Spleen (tissue), 11 donors: Measurements from ENCODE around the gene SCGB1A1. TPM values are rescaled to one million over a fixed set of nuclear protein-coding genes. Genes with fewer than 3 reads are reported as not detected.

Experiments used
- DNase-seq: peaks from one replicate; pipeline ENCODE4 v3.0.0-alpha.2; 2020
- H3K27ac ChIP-seq, 8 donors: fragments of 200-600 bp; sonication (generic) in 7 of 8; 1 replicate in 4 of 8; 2 replicates in 4 of 8; pipeline versions ENCODE4 v1.5.0 to v1.8.0; 2016 to 2021; ENCODE audit warnings: inconsistent platforms in 4 of 8, mild to moderate bottlenecking in 4 of 8, moderate library complexity in 1 of 8
- H3K27me3 ChIP-seq, 7 donors: fragments of 200-600 bp; sonication (generic) in 6 of 7; replicated peaks in 1 of 7; 1 replicate in 4 of 7; 2 replicates in 3 of 7; pipeline versions ENCODE4 v1.5.0 to v1.8.0; 2016 to 2021; ENCODE audit warnings: inconsistent platforms in 3 of 7, mild to moderate bottlenecking in 1 of 7
- H3K36me3 ChIP-seq, 6 donors: fragments of 200-600 bp; sonication (generic) in 5 of 6; 1 replicate in 4 of 6; 2 replicates in 2 of 6; pipeline versions ENCODE4 v1.5.0 to v1.8.0; 2016 to 2021; ENCODE audit warnings: inconsistent platforms in 2 of 6
- H3K4me1 ChIP-seq, 6 donors: fragments of 200-600 bp; sonication (generic) in 5 of 6; 1 replicate in 3 of 6; 2 replicates in 3 of 6; pipeline versions ENCODE4 v1.5.0 to v1.8.0; 2016 to 2021; ENCODE audit warnings: inconsistent platforms in 3 of 6
- H3K4me3 ChIP-seq, 8 donors: fragments of 200-600 bp; sonication (generic) in 7 of 8; 1 replicate in 4 of 8; 2 replicates in 4 of 8; pipeline versions ENCODE4 v1.5.0 to v1.8.0; 2016 to 2021; ENCODE audit warnings: inconsistent platforms in 4 of 8, mild to moderate bottlenecking in 4 of 8, moderate library complexity in 2 of 8
- H3K9me3 ChIP-seq, 8 donors: fragments of 200-600 bp; sonication (generic) in 7 of 8; 1 replicate in 4 of 8; 2 replicates in 4 of 8; pipeline versions ENCODE4 v1.5.0 to v1.8.0; 2016 to 2021; ENCODE audit warnings: inconsistent platforms in 4 of 8
- POLR2A ChIP-seq, 3 donors: fragments of 450-650 bp; IDR thresholded peaks; one replicate each; pipeline ENCODE4 v1.5.1; 2017; ENCODE audit warnings: antibody characterized with exemption in 3 of 3, mild to moderate bottlenecking in 1 of 3
- POLR2AphosphoS5 ChIP-seq, 3 donors: sonication (generic); formaldehyde crosslinking; IDR thresholded peaks; one replicate each; pipeline ENCODE4 v1.5.1; 2017; ENCODE audit warnings: antibody characterized with exemption in 3 of 3
- WGBS, 5 donors: extraction: QIAGEN DNeasy Blood & Tissue Kit in 3 of 5; methylation state at CpG; one replicate each; pipeline versions ENCODE4 v1.1.5 to v1.1.7; 2013 to 2018; 5-methylcytosine and 5-hydroxymethylcytosine counted together
- intact Hi-C: fragments of 100-400 bp; cut with DNase I; formaldehyde crosslinking; loops from one replicate; pipeline ENCODE4 v1.15.0; 2023; ENCODE audit warnings: low total_unique reads
- polyA plus RNA-seq, 3 donors: library from polyadenylated mRNA; stranded (reverse); fragments of 200-250 nt; gene quantifications; one replicate each; pipeline ENCODE4 v1.2.1, GENCODE V29; 2013
- total RNA-seq, 7 donors: library from RNA; depleted of rRNA in 3 of 7; stranded (reverse); fragments of >200 nt in 3 of 7; fragmentation: NEBNext Ultra II Directional in 4 of 7; extraction: Animal tissue kit (Norgen Biotek cat#: 25700) in 4 of 7; gene quantifications; one replicate each; pipeline versions ENCODE4 v1.1.0 to v1.2.1, GENCODE V29; 2016 to 2021
- TF ChIP-seq, protein P1 (sequence below), 11 experiments: fragments of 200-600 bp in 7 of 11; fragments of 450-650 bp in 4 of 11; sonication (generic) in 4 of 11; IDR thresholded peaks in 8 of 11; conservative IDR thresholded peaks in 3 of 11; 1 replicate in 7 of 11; 2 replicates in 4 of 11; pipeline versions ENCODE4 v1.4.0 to v1.8.0; 2016 to 2021; ENCODE audit warnings: antibody characterized with exemption in 11 of 11, inconsistent platforms in 4 of 11, mild to moderate bottlenecking in 1 of 11
- donor health status: healthy with polysubstance abuse.
- donor health status: DM: no; HTN: no; CAD: no; lungs with moderate emphysema.
- donor health status: DM: no; HTN: no; CAD: no.
- donor health status: Bipolar disorder and iron deficiency.
- donor health status: healthy.
- donor health status: DM: no; HTN: no; CAD: no.
- donor health status: DM: yes; HTN: yes; CAD: no.

The SCGB1A1 gene
- total and polyA plus RNA-seq, 10 donors: 0.35 TPM; not detected in 9

DNA sequence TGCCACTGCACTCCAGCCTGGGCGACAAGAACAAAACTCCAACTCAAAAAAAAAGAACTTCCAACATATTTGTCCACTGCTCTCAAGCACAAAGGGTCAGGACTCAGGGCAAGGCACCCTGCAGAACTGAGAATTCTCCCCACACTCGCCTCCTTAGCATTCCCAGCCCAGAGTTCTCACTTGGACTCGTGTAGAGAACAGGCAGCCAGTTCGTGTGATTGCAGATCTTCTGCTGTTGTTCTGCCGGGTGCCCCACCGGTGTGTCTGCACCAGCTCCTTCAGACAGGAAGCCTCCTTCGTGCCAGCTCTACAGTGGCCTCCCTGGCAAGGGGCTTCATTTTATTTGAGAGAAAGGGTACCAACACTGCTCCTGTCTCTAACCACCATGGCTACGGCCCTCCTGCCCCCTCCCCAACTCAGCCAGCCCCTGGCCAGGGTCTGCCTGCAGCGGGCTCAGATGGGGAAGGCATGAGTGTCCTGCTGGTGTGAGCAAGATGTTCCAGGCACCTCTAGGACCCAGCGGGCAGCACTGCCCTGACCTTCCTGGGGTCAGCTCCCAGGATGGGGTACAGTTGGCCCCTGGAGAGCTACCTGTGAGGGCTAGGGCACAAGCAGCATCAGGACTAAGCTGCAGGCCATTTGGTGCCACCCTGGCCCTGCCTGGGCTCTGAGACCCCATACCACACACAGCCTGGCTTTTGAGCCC, 19.5 kb upstream of the SCGB1A1 start:
- intact Hi-C loops: loop anchor here (10.0 kb wide), 2 partner anchors 295 to 465 kb away; no protein-coding TSS in a partner anchor
- no peaks in the 10 kb centered on the region for H3K36me3 ChIP-seq
- no peak overlapping the region for H3K4me3 ChIP-seq
- peak overlapping the region in 6 of 8 donors; percentile 20 to 77 (median 68) for H3K27ac ChIP-seq
- TF ChIP-seq, protein P1, sequence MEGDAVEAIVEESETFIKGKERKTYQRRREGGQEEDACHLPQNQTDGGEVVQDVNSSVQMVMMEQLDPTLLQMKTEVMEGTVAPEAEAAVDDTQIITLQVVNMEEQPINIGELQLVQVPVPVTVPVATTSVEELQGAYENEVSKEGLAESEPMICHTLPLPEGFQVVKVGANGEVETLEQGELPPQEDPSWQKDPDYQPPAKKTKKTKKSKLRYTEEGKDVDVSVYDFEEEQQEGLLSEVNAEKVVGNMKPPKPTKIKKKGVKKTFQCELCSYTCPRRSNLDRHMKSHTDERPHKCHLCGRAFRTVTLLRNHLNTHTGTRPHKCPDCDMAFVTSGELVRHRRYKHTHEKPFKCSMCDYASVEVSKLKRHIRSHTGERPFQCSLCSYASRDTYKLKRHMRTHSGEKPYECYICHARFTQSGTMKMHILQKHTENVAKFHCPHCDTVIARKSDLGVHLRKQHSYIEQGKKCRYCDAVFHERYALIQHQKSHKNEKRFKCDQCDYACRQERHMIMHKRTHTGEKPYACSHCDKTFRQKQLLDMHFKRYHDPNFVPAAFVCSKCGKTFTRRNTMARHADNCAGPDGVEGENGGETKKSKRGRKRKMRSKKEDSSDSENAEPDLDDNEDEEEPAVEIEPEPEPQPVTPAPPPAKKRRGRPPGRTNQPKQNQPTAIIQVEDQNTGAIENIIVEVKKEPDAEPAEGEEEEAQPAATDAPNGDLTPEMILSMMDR (IDR thresholded peaks at IDR 0.05 in 8 of 11, conservative IDR thresholded peaks at IDR 0.05 in 3 of 11): no peak
- TF ChIP-seq POLR2AphosphoS5 (IDR thresholded peaks at IDR 0.05): peak in 2 of 3 donors; percentile 8 to 16
- WGBS, 5 donors: 32 to 58% (median 51%) methylated on average over 8 to 10 of the region's 10 CpGs
- H3K9me3 ChIP-seq: no peaks in the 10 kb centered on the region
- H3K27me3 ChIP-seq: no peaks in the 10 kb centered on the region
- peaks cover 14 to 76% (median 38%) of the 10 kb centered on the region in 6 donors for H3K4me1 ChIP-seq
- DNase-seq: peak; percentile 40

DNA sequence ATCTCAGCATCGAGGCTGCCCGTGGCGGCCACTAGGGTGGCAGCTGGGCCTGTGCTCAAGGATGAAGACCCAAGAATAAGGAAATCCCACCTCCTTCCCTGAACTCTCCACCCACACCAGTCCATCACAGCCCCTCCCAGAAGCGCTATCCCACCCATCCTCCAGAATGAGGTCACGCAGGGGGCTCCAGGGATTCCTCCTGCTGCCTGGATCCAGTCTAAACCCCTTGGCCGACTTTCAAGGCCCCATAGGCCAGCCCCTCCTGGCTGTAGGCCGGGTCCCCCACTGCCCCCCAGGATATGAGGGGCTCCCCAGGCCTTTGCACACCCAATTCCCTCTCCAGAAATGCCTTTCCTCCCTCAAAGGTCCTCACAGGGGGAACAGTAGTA, 19.0 kb upstream of the SCGB1A1 start:
- Histone ChIP-seq H3K9me3 (no peaks in the 10 kb centered on the region), H3K4me1 (peaks cover 14 to 71% (median 38%) of the 10 kb centered on the region in 6 donors), H3K27ac (peak overlapping the region in 6 of 8 donors; percentile 20 to 77 (median 68)), H3K36me3 (no peaks in the 10 kb centered on the region), H3K27me3 (no peaks in the 10 kb centered on the region), H3K4me3 (no peak overlapping the region)
- WGBS, 5 donors: 63 to 70% (median 66%) methylated on average over 7 of the region's 7 CpGs
- peak; percentile 48 for DNase-seq
- TF ChIP-seq POLR2A (IDR thresholded peaks at IDR 0.05) (no peak), POLR2AphosphoS5 (IDR thresholded peaks at IDR 0.05) (no peak)
- TF ChIP-seq, protein P1 (IDR thresholded peaks at IDR 0.05 in 8 of 11, conservative IDR thresholded peaks at IDR 0.05 in 3 of 11): no peak
- intact Hi-C loops: loop anchor here (10.0 kb wide), 2 partner anchors 295 to 465 kb away; no protein-coding TSS in a partner anchor

DNA sequence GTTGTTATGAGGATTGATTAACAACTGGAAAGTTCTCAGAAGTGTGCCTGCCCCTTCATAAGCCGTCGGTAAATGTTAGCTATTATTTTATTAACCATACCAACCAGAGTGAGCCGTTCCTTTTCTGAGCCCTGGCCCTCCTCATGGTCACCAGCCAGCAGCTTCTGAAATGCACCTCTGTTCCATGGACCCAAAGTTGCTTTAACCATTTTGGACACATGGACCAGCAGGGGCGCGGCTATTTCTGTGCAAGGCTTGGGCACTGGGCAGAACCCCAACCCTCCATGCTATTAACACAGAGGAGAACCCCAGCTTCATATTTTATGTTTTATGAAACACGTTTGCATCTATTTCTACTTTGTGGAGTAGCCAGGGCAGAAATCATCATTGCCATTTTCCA, 18.6 kb upstream of the SCGB1A1 start:
- DNase-seq: peak; percentile 34
- TF ChIP-seq, protein P1 (IDR thresholded peaks at IDR 0.05 in 8 of 11, conservative IDR thresholded peaks at IDR 0.05 in 3 of 11): no peak
- no peak for TF ChIP-seq POLR2AphosphoS5 (IDR thresholded peaks at IDR 0.05)
- TF ChIP-seq POLR2A (IDR thresholded peaks at IDR 0.05): no peak
- intact Hi-C loops: no loop called here
- 80 to 89% (median 86%) methylated on average over 6 of the region's 6 CpGs for WGBS, 5 donors
- H3K27ac ChIP-seq: peak overlapping the region in 6 of 8 donors; percentile 20 to 77 (median 68)
- no peaks in the 10 kb centered on the region for H3K9me3 ChIP-seq
- no peaks in the 10 kb centered on the region for H3K27me3 ChIP-seq
- no peak overlapping the region for H3K4me3 ChIP-seq
- H3K4me1 ChIP-seq: peaks cover 13 to 67% (median 36%) of the 10 kb centered on the region in 6 donors
- no peaks in the 10 kb centered on the region for H3K36me3 ChIP-seq

DNA sequence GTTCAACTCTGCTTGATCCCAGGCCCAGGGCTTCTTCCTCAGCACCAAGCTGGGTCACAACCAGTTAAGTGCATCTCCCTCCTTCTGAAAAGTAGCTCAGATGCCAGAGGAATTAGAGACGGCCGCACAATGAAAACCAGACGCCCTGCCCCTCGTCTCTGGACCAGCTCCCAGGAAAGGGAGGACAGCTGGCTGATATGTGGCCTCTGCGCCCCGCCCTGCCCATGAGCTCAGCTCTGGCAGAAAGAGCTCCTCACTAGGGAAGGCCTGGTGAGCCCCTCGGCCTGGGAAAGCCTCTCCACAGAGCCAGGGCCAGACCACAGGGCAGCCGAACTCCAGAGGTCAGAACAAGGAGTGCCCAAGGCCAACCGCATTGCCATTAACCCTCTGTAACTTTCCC, 18.1 kb upstream of the SCGB1A1 start:
- H3K27me3 ChIP-seq: no peaks in the 10 kb centered on the region
- H3K4me3 ChIP-seq: no peak overlapping the region
- no peaks in the 10 kb centered on the region for H3K9me3 ChIP-seq
- 72 to 88% (median 76%) methylated on average over 8 to 9 of the region's 9 CpGs for WGBS, 5 donors
- no peaks in the 10 kb centered on the region for H3K36me3 ChIP-seq
- H3K27ac ChIP-seq: peak overlapping the region in 4 of 8 donors; percentile 66 to 77 (median 70)
- TF ChIP-seq POLR2A (IDR thresholded peaks at IDR 0.05) (no peak), POLR2AphosphoS5 (IDR thresholded peaks at IDR 0.05) (peak; percentile 38 to 71 (median 68))
- TF ChIP-seq, protein P1 (IDR thresholded peaks at IDR 0.05 in 8 of 11, conservative IDR thresholded peaks at IDR 0.05 in 3 of 11): no peak
- DNase-seq: peak; percentile 65
- intact Hi-C loops: no loop called here
- H3K4me1 ChIP-seq: peaks cover 10 to 62% (median 35%) of the 10 kb centered on the region in 6 donors
